Measurements from ENCODE around the gene DESI1.
"Not testable (repeated sequence)": the region's sequence is repeated elsewhere in the genome, so short reads cannot be mapped to it uniquely, and the experiment has no call there.

The DESI1 gene

GRCh38 chr22:41585898-41586297 lies 34.9 kb downstream of the DESI1 start:
- no peak for DNase-seq (ENCODE audit: low read depth in 2 of 2)

GRCh38 chr22:41584881-41585280 lies 36.0 kb downstream of the DESI1 start:
- DNase-seq (ENCODE audit: low read depth in 2 of 2) = no peak

- no peak for DNase-seq (ENCODE audit: low read depth in 2 of 2)
Observed at GRCh38 chr22:41582694-41583093, 38.1 kb downstream of the DESI1 start.

- DNase-seq (ENCODE audit: low read depth in 2 of 2) = no peak
Observed at GRCh38 chr22:41579997-41580355, 40.9 kb downstream of the DESI1 start.

GRCh38 chr22:41579297-41579996 lies 41.4 kb downstream of the DESI1 start:
- DNase-seq (ENCODE audit: low read depth in 2 of 2) = no peak

- no peak for DNase-seq (ENCODE audit: low read depth in 2 of 2)
Observed at GRCh38 chr22:41578818-41579217, 42.0 kb downstream of the DESI1 start.

- DNase-seq (ENCODE audit: low read depth in 2 of 2) = no peak
Observed at GRCh38 chr22:41578114-41578513, 42.7 kb downstream of the DESI1 start.

GRCh38 chr22:41576877-41577276 lies 44.0 kb downstream of the DESI1 start:
- no peak for DNase-seq (ENCODE audit: low read depth in 2 of 2)

- DNase-seq (ENCODE audit: low read depth in 2 of 2) = no peak
Observed at GRCh38 chr22:41575533-41575932, 45.3 kb downstream of the DESI1 start.

- DNase-seq (ENCODE audit: low read depth in 2 of 2) = no peak
Observed at GRCh38 chr22:41574847-41575381, 45.9 kb downstream of the DESI1 start.

GRCh38 chr22:41573677-41574076 lies 47.2 kb downstream of the DESI1 start:
- DNase-seq (ENCODE audit: low read depth in 2 of 2) = no peak

GRCh38 chr22:41572305-41572704 lies 48.5 kb downstream of the DESI1 start:
- not testable (repeated sequence) for DNase-seq (ENCODE audit: low read depth in 2 of 2)

- DNase-seq (ENCODE audit: low read depth in 2 of 2) = no peak
Observed at GRCh38 chr22:41571786-41572185, 49.1 kb downstream of the DESI1 start.

- no peak for DNase-seq (ENCODE audit: low read depth in 2 of 2)
Observed at GRCh38 chr22:41570221-41570620, 50.6 kb downstream of the DESI1 start.

- no peak for DNase-seq (ENCODE audit: low read depth in 2 of 2)
Observed at GRCh38 chr22:41568811-41569210, 52.0 kb downstream of the DESI1 start.

GRCh38 chr22:41567512-41567768 lies 53.4 kb downstream of the DESI1 start:
- no peak for DNase-seq (ENCODE audit: low read depth in 2 of 2)

- no peak for DNase-seq (ENCODE audit: low read depth in 2 of 2)
Observed at GRCh38 chr22:41565403-41566054, 55.3 kb downstream of the DESI1 start.

- no peak for DNase-seq (ENCODE audit: low read depth in 2 of 2)
Observed at GRCh38 chr22:41564563-41564962, 56.3 kb downstream of the DESI1 start.

GRCh38 chr22:41563051-41563711 lies 57.7 kb downstream of the DESI1 start:
- DNase-seq (ENCODE audit: low read depth in 2 of 2) = no peak

- DNase-seq (ENCODE audit: low read depth in 2 of 2) = no peak
Observed at GRCh38 chr22:41562461-41562860, 58.4 kb downstream of the DESI1 start.

- DNase-seq (ENCODE audit: low read depth in 2 of 2) = no peak
Observed at GRCh38 chr22:41561788-41562187, 59.1 kb downstream of the DESI1 start.

- DNase-seq (ENCODE audit: low read depth in 2 of 2) = no peak
Observed at GRCh38 chr22:41561335-41561734, 59.5 kb downstream of the DESI1 start.

- DNase-seq (ENCODE audit: low read depth in 2 of 2) = no peak
Observed at GRCh38 chr22:41560095-41560471, 60.8 kb downstream of the DESI1 start.

Data from stimulated activated CD4-positive, alpha-beta T cell treated with anti-CD3 and anti-CD28 coated beads, Interleukin-1b, Interleukin-23, amount 100 ng/mL, for 4 hours (primary cell).